SU-DHL-6 (cell line): ENCODE measurements around the gene EXOC6B.

Experiments used
- H2AFZ ChIP-seq: fragments of 200-600 bp; sonication (generic); 2 replicates; pipeline ENCODE4 v1.6.1; 2014; ENCODE audit warnings: low read depth, mild to moderate bottlenecking, moderate library complexity, mixed read lengths, antibody characterized with exemption, low read length; ENCODE audit not compliant: severe bottlenecking
- H3F3A ChIP-seq: fragments of 200-600 bp; shearing (Covaris generic); 2 replicates; pipeline ENCODE4 v1.6.0; 2016; ENCODE audit warnings: antibody characterized with exemption, mild to moderate bottlenecking; ENCODE audit not compliant: insufficient read depth
- H3K27ac ChIP-seq: fragments of 200-600 bp; sonication (generic); 2 replicates; pipeline ENCODE4 v1.5.1; 2016; ENCODE audit warnings: low read depth, mild to moderate bottlenecking, low read length, moderate library complexity, mixed read lengths
- H3K27me3 ChIP-seq: fragments of 200-600 bp; sonication (generic), shearing (Covaris generic); 2 replicates; pipeline ENCODE4 v1.6.0; 2014; ENCODE audit warnings: mild to moderate bottlenecking, low read length
- H3K36me3 ChIP-seq: fragments of 200-600 bp; sonication (generic); 2 replicates; pipeline ENCODE4 v1.6.1; 2014; ENCODE audit warnings: mild to moderate bottlenecking, low read length, mixed read lengths
- H3K4me2 ChIP-seq: fragments of 300-600, 200-600 bp; shearing (Covaris generic), sonication (generic); 2 replicates; pipeline ENCODE4 v1.6.0; 2014; ENCODE audit warnings: low read length, low read depth, mild to moderate bottlenecking; ENCODE audit not compliant: poor library complexity, severe bottlenecking
- H3K4me3 ChIP-seq: fragments of 200-600 bp; sonication (generic); 2 replicates; pipeline ENCODE4 v1.5.1; 2014; ENCODE audit warnings: antibody characterized with exemption, low read length, mild to moderate bottlenecking, mixed read lengths; ENCODE audit not compliant: insufficient read depth, poor library complexity, severe bottlenecking
- H3K79me2 ChIP-seq: fragments of 200-600 bp; sonication (generic); 2 replicates; pipeline ENCODE4 v1.6.1; 2014; ENCODE audit warnings: mild to moderate bottlenecking, low read length, moderate library complexity; ENCODE audit not compliant: insufficient read depth
- H3K9ac ChIP-seq: fragments of 200-600 bp; sonication (generic); 2 replicates; pipeline ENCODE4 v1.7.0; 2014; ENCODE audit warnings: mild to moderate bottlenecking, low read length
- H3K9me2 ChIP-seq: fragments of 200-600 bp; sonication (generic); replicated peaks from 2 replicates; pipeline ENCODE4 v1.6.1; 2014; ENCODE audit warnings: low read length; ENCODE audit not compliant: insufficient read depth
- H3K9me3 ChIP-seq: fragments of 200-600 bp; sonication (generic); 2 replicates; pipeline ENCODE4 v1.6.1; 2014; ENCODE audit warnings: low read length, mixed read lengths; ENCODE audit not compliant: insufficient read depth
- H4K20me1 ChIP-seq: fragments of 200-600 bp; sonication (generic); 2 replicates; pipeline ENCODE4 v1.6.1; 2014; ENCODE audit warnings: low read depth, mild to moderate bottlenecking, antibody characterized with exemption, low read length, moderate library complexity, mixed read lengths
- CTCF ChIP-seq: fragments of 200-600 bp; sonication (generic); IDR thresholded peaks from one replicate; pipeline ENCODE4 v1.5.1; 2017; ENCODE audit warnings: antibody characterized with exemption, mild to moderate bottlenecking, low read length, moderate library complexity; ENCODE audit not compliant: insufficient read depth, poor library complexity, severe bottlenecking
- EZH2phosphoT487 ChIP-seq: fragments of 200-600 bp; sonication (generic), shearing (Covaris generic); conservative IDR thresholded peaks from 2 replicates; pipeline ENCODE4 v1.6.1; 2018; ENCODE audit warnings: mild to moderate bottlenecking, antibody characterized with exemption, low read length, moderate library complexity, mixed read lengths

The EXOC6B gene

GRCh38 chr2:72765997-72766609, 59.7 kb downstream of the EXOC6B start:
- TF ChIP-seq EZH2phosphoT487 (no peak), CTCF (no peak)
- Histone ChIP-seq H3K9me3 (peaks cover 17% of the 10 kb centered on the region; the same call in 1 of the 2 replicates), H3K9ac (no peak overlapping the region), H3K36me3 (no peaks in the 10 kb centered on the region), H2AFZ (no peak overlapping the region), H4K20me1 (no peaks in the 10 kb centered on the region), H3K9me2 (no peaks in the 10 kb centered on the region), H3K4me2 (no peak overlapping the region), H3K27me3 (no peaks in the 10 kb centered on the region), H3K4me3 (no peak overlapping the region), H3F3A (no peaks in the 10 kb centered on the region), H3K27ac (no peak overlapping the region), H3K79me2 (no peaks in the 10 kb centered on the region)

GRCh38 chr2:72762276-72762675, 63.6 kb downstream of the EXOC6B start:
- Histone ChIP-seq H3K27ac (no peak overlapping the region), H2AFZ (no peak overlapping the region), H3K4me2 (no peak overlapping the region), H3K36me3 (no peaks in the 10 kb centered on the region), H3F3A (no peaks in the 10 kb centered on the region), H4K20me1 (no peaks in the 10 kb centered on the region), H3K79me2 (no peaks in the 10 kb centered on the region), H3K27me3 (no peaks in the 10 kb centered on the region), H3K4me3 (no peak overlapping the region), H3K9me2 (no peaks in the 10 kb centered on the region), H3K9me3 (peaks cover 17% of the 10 kb centered on the region; the same call in 1 of the 2 replicates), H3K9ac (no peak overlapping the region)
- TF ChIP-seq EZH2phosphoT487: no peak
- no peak for TF ChIP-seq CTCF

GRCh38 chr2:72759755-72760154, 66.1 kb downstream of the EXOC6B start:
- Histone ChIP-seq H3K9me2 (no peaks in the 10 kb centered on the region), H3K79me2 (no peaks in the 10 kb centered on the region), H3K9me3 (peaks cover 17% of the 10 kb centered on the region; the same call in 1 of the 2 replicates), H3K4me3 (no peak overlapping the region), H3K27ac (no peak overlapping the region), H2AFZ (no peak overlapping the region), H3K27me3 (no peaks in the 10 kb centered on the region), H4K20me1 (no peaks in the 10 kb centered on the region), H3F3A (no peaks in the 10 kb centered on the region), H3K36me3 (no peaks in the 10 kb centered on the region), H3K9ac (no peak overlapping the region), H3K4me2 (no peak overlapping the region)
- TF ChIP-seq CTCF: no peak
- no peak for TF ChIP-seq EZH2phosphoT487
